PC-3 (cell line): ENCODE results near the gene GNB1.
A peak's percentile ranks its signal among the peaks of the same experiment; 100 is the strongest.

Source experiments
- CTCF ChIP-seq: fragments of 300-600 bp; sonication (generic); conservative IDR thresholded peaks from 2 replicates; pipeline ENCODE4 v1.5.1; 2017; ENCODE audit warnings: antibody characterized with exemption, low read depth, mild to moderate bottlenecking, low read length
- EZH2 ChIP-seq: fragments of 300-600 bp; sonication (generic); IDR thresholded peaks from one replicate; pipeline ENCODE4 v1.6.1; 2017; ENCODE audit warnings: antibody characterized with exemption, mild to moderate bottlenecking, low read length; ENCODE audit not compliant: unreplicated experiment
- EZH2phosphoT487 ChIP-seq: fragments of 300-600 bp; sonication (generic); IDR thresholded peaks from 2 replicates; pipeline ENCODE4 v1.6.1; 2018; ENCODE audit warnings: mild to moderate bottlenecking, antibody characterized with exemption, low read length, borderline replicate concordance

DNA sequence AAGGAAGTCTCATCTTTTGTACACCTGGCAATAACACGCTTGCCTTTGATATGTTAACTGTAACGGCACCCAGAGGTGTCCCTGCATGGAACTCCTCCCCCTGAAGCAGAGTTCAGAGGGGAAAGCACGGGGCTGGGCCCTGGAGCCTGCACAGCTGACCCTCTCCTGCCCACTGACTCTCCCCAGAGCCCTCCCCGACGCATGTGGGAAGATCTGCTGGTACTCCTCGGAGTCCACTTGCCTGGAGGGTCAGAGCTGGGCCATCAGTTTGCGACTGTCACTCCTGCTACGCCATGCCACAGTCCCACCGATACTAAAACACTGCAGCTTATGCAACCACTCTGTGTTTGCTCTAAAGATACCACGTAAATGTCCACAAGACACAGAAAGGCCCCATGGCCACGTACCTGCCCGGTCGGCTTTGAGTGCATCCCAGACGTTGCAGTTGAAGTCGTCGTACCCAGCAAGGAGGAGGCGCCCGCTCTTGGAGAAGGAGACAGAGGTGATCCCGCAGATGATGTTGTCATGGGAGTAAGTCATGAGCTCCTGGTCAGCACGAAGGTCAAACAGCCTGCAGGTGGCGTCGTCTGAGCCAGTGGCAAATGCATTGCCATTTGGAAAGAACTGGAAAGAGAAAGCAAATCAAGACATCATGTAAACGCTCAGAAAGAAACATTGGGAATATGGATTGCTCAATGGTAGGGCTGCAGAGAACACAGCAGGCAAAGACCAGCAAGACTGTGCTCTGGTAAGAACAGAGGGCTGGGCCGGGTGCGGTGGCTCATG lies 102.0 kb downstream of the GNB1 start:
- TF ChIP-seq CTCF (peak; percentile 84), EZH2phosphoT487 (no peak), EZH2 (no peak)
